GM19324 (cell line): ENCODE measurements around the gene ZFYVE27.

ENCODE experiments used
- ATAC-seq: cut with Tn5 transposase; IDR thresholded peaks from one replicate; pipeline ENCODE4 v1.9.1; 2021; ENCODE audit warnings: mild to moderate bottlenecking, moderate library complexity; ENCODE audit not compliant: unreplicated experiment, low FRiP score

The ZFYVE27 gene

DNA sequence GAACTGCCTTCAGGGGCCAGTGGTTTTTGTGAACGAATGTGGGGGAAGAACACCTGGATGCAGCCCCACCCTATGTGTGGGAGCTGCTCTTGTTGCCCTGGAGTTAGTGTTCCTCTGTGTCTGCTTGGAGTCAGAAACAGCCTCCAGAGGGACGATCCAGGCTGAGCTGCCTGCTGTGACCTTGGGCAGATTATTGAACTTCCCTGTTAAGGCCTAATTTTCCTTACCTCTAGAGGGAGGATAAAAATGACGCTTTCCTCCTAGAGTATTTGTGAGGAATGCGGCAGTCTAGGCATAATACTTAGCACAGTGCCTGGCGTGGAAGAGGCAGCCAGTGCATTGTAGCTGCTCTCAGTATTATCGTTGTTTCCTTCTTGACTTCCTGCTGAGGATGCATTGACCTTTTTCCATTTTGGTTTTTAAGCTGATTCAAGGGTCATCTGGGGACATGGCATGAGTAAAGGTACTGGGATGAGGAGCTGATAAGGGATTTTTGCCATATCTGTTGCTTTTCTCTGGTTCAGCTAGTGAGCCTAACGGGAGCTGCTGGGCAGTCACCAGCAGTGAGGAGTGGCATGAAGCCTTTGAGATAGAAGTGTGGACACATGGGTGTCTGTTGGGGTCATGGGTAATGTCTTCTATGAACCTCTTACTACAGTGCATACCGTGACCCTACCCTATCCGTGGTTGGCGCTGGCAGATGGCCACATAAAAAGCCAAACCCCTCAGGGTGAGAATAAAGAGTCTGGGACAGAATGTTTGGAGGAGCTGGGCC, 6.4 kb downstream of the ZFYVE27 start:
- ATAC-seq: no peak

DNA sequence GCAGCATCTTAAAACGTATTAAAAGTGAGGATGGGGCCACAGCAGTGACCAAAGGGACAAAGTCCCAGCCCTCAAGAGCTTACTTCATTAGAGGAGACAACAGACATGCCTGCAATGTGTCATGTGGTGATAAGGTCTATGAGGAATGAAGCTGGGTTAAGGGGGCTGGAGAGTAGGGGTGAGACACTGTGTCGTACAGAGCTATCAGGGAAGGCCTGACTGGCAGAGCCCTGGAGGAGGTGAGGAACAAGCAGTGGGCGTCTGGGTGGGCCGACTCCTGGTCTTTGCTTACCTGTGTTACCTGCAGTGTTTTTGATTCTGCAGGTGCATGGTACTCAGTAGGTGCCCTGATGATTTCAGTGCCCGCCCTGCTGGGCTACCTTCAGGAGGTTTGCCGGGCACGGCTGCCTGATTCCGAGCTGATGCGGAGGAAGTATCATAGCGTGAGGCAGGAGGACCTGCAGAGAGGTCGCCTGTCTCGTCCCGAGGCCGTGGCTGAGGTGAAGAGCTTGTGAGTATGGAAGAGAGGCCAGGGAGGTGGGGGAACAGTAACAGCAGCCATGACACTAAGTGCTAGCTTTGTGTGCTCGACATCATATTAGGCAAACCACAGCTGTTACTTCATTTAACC, 7.6 kb downstream of the ZFYVE27 start:
- no peak for ATAC-seq

DNA sequence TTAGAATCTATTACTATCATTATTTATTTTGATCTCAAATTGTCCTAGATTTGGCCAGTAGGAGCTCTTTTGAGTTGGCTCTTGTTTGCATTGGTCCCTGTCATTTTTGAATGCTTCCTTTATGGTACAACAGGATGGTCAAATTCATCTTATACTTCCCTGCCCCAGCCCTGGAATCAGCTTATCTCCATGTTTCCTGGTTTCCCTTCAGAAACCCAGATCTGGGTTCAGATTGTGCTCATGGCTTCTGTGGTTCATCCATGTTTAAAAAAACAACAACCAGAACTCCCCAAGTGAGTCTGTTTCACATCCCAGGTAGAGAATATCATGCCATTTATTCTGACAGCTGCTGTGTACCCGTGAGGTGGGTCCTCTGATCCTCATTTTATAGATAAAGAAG, 10.6 kb downstream of the ZFYVE27 start:
- no peak for ATAC-seq

DNA sequence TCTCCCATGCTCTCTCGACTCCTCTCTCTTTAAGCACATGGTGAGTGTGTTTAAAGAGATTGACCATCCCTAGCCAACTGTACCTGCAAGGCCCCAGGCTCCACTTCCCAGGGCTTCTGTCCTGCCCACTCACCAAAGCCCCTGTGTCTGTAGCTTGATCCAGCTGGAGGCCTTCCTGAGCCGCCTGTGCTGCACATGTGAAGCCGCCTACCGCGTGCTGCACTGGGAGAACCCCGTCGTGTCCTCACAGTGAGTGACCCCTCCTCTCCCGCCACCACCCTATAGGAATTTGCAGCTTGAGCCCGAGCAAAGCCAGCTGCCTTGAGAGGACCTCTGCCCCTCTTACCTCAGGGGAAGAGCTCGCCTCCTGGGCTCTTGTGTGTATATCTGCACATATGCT, 11.2 kb downstream of the ZFYVE27 start:
- no peak for ATAC-seq

DNA sequence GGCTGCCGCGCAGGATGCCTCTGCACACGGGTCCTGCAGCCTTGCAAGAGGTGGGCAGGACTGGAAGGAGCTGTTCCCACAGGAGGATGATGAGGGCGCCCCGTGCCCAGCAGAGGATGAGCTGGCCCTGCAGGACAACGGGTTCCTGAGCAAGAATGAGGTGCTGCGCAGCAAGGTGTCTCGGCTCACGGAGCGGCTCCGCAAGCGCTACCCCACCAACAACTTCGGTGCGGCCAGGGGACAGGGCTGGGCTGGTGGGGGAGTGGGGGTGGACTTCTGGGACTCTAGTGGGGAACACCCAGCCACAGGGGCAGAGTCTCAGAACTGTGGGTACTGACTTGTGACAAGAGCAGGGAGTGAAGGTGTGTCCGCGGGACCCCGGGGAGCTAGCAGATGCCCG, 16.0 kb downstream of the ZFYVE27 start:
- no peak for ATAC-seq

DNA sequence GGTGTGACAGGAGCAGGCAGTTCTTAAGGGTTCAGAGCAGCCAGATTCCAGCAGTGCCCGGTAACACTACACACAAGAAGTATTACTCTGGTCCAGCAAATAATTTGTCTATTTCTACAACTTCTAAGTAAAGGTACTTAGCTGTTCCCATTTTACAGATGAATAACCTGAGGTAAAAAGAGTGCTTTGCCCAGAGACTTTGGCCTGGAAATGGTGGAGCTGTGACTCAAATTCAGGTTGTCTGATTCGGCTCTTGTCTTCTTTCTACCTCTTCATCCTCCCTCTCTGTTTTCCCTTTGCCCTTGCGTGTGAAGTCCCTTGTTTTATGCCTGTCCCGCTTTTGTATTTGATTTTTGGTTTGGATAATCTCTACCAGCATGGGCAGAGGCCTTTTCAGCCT, 17.8 kb downstream of the ZFYVE27 start:
- ATAC-seq: no peak

DNA sequence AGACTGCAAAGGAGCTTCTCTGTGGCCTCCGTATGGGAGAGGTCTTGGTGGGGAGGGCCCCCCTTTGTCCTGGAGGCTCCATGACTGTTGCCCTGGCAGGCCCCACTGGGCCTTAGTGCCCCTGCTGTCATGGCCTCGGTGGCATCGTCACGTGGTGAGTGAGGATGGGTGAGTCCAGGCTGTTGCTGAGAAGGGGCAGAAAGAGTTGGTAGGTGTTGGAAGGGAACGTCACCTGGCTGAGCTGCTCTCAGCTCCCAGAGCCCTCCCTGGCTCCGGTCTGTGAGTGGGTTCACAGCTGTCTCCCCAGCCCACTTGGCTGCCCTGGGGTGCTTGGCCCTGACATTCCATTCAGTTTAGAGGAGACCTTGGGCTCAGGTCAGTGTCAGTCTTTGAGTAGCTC, 18.8 kb downstream of the ZFYVE27 start:
- no peak for ATAC-seq

DNA sequence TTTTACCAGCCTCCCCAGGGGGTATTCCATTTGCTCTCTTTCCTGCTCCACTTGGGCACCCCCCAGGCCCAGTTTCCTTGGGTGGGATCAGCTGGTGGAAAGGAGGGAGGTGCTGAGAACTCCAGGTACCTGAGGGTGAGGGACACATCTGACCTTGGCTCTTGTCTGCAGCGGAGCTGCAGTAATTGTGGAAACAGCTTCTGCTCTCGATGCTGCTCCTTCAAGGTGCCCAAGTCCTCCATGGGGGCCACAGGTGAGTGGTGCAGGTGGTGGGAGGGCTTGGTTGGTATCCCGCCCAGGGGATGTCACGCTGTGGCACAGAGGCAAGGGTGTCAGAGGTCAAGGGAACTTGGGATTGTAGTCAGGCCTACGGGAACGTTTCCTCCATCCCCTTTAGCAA, 20.5 kb downstream of the ZFYVE27 start:
- no peak for ATAC-seq

DNA sequence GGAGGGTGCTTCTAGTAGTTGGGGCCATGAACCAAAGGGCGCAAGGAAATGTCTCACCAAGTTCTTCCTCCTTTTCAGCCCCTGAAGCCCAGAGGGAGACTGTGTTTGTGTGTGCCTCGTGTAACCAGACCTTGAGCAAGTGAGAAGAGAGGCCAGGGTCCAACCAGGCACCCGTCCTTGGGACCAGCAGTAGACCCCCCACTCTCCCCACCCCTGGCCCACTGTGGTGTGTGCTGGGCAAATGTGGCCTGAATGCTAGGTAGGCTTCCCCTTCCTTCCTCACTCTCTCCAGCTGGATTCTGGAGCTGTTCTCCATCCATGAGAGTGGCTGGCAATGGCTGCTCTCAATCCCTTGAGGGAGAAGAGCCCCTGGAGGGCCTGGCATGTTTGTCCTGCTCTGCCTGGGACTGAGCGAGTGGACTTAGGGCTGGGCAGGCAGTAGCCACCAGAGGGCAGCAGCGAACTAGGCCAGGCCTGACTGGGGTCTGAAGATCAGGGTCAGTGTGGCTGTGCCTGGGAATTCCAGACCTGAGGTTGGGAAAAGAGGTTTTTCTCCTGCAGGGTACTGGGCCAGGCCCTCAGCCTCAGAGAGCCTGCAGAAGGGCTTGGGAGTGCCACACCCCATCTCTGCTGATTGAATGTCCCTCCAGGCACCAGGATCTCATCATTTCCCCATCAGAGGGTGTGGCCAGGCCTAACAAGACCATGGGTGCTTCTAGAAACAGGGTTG, 22.4 kb downstream of the ZFYVE27 start:
- no peak for ATAC-seq

DNA sequence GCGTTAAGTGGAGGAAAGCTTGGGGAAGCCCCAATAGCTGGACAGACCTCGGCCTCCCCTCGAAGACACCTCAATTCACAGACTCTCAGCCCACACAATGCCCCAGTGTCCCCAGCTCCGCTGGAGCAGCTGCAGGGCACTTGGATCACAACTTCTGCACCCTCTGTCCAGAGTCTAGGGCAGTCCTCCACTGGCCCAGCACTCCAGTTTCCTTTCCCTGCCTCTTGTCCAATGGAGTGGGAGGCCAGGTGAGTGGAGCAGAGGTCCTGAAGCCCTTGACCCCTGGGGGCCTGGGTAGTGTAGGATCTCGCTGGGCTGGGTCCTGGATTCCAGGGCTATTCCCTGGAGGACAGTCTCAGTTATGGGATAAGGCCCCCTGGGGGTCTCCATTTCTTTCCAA, 23.0 kb downstream of the ZFYVE27 start:
- ATAC-seq: no peak

DNA sequence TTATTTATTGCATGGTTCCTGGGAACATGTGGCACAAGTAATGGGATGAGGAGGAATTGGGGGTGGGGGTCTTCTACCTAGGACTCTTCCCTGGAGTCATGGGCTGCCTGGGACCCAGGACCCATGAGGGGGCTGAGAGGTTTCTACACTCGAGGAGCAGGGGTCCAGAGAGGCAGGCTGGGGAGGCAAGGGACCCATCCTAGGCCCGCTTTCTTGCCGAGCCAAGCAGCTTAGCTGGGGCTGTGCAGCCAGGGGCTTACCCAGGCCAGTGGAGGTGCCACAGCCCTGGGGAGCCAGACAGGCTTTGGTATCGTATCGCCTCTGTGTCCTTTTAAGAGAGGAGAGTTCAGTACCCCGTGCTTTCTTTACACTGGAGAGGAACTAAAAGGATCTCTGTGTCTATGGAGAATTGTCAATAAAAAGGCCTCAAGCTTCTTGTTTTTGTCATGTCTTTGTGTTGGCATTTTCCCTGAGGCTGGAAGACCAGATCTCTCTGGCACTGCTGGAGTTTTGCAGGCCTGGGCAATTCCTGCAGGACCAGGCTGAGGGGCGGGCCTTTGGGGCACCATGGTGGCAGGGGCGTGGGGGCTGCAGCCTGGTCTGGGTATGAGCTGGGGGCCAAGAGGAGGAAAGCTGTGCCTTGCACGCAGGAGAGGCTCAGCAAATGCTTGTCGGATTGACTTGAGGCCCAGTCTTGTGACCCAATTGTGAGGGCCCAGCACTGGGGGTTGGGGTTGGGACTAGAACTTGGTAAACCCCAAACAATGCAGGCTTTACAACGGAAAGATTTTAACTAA, 23.7 kb downstream of the ZFYVE27 start:
- no peak for ATAC-seq

DNA sequence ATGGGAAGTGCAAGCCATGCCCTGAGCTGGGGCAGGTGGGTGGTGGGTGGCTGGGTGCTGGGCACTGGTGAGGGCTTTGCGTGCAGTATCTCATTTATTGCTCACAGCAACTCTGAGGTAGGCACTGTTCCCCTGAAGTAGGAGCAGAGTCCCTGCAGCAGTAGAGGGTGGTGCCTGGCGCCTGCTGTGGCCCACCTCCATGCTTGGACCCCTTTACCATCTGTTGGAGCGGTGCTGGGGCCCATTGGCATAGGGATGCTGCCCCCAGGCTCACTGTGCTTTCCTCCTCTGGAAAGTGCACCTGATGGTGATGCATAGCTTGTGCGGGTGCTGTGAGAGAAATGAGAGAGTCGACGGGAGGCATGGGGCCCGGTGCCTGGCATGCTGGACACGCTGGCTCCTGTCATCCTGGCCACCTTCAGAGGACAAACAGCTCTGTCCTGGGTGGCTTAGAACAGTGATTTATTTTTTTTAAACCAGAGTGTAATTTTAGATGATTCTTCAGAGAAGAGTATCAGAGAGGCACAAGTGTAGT, 24.5 kb downstream of the ZFYVE27 start:
- ATAC-seq: no peak

DNA sequence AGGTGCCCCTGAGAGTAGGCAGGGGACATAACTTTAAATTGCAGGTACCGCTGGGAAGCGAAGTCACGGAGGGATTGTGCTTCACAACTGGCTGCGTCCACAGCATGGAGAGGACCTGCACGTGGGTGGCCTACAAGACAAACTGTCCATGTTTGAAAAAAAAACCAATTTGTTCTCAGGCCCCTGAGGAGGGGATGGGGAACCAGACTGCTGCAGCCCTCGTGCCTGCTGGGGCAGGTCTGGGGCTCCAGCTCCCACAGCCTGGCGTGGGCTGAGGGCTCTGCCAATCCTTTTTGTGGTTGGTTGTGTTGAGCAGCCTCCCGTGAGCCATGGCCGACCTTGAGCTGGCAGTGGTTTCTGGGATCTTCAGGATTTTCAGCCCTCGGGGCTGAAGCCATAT, 25.1 kb downstream of the ZFYVE27 start:
- no peak for ATAC-seq

DNA sequence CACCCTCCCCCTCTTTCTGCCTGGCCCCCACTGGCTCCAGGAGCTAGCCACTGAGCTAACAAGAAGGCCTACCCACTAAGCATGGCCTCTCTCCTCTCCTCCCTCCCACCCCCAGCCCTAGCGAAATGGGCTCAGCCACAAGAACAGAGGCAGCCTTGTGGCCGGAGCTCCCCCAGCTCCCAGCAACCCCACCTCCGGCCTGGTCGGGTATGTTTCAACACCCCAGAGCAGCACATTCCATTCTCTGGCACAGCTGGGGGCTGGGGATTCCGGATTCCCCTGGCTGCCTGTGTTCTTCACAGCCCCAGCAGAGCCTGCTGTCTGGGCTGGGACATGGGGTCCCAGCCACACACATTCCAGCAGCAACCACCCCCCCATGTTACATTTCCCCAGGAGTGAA, 25.9 kb downstream of the ZFYVE27 start:
- ATAC-seq: no peak

DNA sequence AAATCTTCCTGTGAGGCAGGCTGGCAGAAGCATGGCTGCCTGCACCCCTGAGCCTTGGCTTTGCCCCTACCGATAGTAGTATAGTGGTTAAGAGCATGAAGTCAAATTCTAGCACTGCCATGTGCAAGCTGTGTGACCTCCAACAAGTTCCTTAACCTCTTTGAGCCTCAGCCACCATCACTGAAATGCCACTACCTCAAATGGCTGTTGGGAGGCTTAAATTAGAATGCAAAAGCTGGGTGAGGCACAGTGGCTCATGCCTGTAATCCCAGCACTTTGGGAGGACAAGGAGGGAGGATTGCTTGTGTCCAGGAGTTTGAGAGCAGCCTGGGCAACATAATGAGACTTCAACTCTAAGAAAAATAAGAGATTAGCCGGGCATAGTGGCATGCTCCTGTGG, 26.5 kb downstream of the ZFYVE27 start:
- ATAC-seq: no peak

DNA sequence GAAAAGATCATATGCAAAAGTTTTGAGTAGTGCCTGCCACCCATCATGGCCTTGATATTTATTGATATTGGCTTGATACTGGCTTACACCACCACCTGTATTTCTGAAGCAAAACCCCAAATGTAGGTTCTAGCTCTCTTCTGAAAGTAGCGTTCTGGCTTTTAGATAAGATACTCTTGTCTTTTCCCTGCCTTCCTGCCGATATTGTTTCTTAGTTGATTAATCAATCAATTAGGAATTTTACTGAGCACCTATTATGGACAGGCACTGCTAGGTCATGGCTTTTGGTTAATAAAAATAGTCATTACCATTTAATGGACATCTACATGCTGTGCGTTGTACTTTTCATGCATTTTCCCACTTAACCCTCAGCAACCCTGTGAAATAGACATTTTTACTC, 27.0 kb downstream of the ZFYVE27 start:
- no peak for ATAC-seq

DNA sequence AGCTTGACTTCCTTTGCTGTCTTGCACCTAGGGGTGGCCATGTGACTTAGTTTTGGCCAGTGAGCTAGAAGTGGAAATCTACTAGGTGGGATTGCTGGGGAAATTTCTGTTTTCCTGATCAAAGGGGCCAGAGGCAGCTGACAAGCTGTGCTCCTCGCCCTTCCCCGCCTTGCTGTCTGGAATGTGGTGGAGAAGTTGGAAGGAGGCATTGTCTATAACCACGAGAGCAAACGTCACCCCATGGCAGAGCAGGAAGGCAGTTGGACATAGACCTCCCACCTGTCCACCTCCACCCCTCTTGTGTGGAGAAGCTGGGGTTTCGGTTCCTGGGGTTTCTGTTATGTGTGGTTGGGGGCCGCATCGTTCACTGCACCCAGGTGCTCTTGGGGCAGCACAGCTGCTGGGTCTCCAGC, 27.6 kb downstream of the ZFYVE27 start:
- ATAC-seq: no peak

DNA sequence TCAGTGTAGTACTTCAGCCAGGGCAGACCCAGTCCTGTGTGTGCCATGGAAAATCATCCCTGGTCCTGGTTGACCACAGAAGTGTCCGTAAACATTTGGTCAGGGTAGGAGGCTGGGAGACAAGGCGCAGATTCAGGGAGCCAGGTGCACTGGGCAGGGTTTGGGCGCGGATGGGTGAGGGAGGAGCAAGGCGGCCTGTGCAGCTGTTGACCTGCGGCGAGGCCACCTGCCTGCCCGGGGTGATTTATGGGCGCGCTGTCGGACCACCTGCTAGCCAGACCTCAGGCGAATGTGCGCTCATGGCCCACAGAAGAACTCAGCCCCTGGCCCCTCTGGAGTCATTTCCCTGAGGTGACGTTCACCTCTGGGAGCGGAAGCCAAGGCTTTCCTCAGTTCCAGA, 28.3 kb downstream of the ZFYVE27 start:
- ATAC-seq: no peak

DNA sequence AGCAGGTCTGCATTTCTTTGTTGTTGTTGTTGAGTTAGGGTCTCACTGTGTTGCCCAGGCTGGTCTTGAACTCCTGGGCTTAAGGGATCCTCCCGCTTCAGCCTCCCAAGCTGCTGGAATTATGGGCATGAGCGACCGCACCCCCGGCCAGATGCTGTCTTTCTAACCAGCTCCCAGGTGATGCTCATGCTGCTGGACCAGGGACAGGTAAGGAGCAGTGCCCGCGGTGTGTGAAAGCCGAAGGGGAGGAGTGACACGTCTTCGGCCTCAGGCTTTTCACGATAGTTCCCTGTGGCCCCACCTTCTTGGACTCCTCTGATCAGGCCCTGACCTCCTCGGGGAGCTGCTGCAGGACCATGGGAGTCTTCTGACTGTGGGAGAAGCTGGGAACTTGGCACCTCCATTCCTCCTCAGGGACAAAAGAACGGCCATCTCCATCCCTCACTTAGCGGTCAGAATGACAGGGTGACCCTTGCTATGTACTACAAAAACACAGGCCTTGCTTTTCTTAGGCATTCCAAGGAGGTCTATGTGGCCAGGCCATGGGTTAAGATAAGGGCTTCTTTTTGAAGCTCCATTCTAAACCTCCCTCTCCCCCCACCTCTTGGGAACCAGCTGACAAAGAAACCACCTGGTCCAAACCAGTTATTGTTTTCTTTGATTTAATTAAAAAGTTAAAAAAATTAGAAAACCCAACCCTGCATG, 29.3 kb downstream of the ZFYVE27 start:
- ATAC-seq: no peak
